T-helper 17 cell (primary cell): Measurements from ENCODE around the gene SGPL1. TPM values are rescaled to one million over a fixed set of nuclear protein-coding genes. Genes with fewer than 3 reads are reported as not detected.

Source experiments
- ATAC-seq: fragments of 150-1000 bp; cut with Tn5 transposase; 2 replicates; pipeline ENCODE4 v1.10.0; 2021; ENCODE audit warnings: mild to moderate bottlenecking, moderate library complexity
- DNase-seq, 3 donors: peaks; one replicate each; pipeline versions ENCODE4 v3.0.0 to v3.0.0-alpha.2; 2020 to 2021
- H3K9me3 ChIP-seq: one replicate; pipeline ENCODE4 v1.7.0; 2013; ENCODE audit warnings: low read length, mild to moderate bottlenecking; ENCODE audit not compliant: control insufficient read depth, poor library complexity, severe bottlenecking
- H3K27ac Mint-ChIP-seq: one replicate; pipeline ENCODE4 v1.8.0; 2022; ENCODE audit warnings: mild to moderate bottlenecking, moderate library complexity, mixed read lengths
- H3K27me3 Mint-ChIP-seq: one replicate; pipeline ENCODE4 v1.8.0; 2022; ENCODE audit warnings: mixed read lengths
- H3K36me3 Mint-ChIP-seq: one replicate; pipeline ENCODE4 v1.8.0; 2022; ENCODE audit warnings: low read depth, mixed read lengths
- H3K4me1 Mint-ChIP-seq: one replicate; pipeline ENCODE4 v1.8.0; 2022; ENCODE audit warnings: mild to moderate bottlenecking, mixed read lengths
- H3K4me3 Mint-ChIP-seq: one replicate; pipeline ENCODE4 v1.8.0; 2022; ENCODE audit warnings: mild to moderate bottlenecking, moderate library complexity, mixed read lengths
- total RNA-seq, 4 donors: library from RNA in 2 of 4; stranded (reverse) in 2 of 4; gene quantifications; one replicate each; pipeline ENCODE4 v1.2.3 and lab custom pipeline; 2022 to 2026

The SGPL1 gene
- total RNA-seq, 2 donors from 2014 or later: 21.5 to 22.8 TPM

DNA sequence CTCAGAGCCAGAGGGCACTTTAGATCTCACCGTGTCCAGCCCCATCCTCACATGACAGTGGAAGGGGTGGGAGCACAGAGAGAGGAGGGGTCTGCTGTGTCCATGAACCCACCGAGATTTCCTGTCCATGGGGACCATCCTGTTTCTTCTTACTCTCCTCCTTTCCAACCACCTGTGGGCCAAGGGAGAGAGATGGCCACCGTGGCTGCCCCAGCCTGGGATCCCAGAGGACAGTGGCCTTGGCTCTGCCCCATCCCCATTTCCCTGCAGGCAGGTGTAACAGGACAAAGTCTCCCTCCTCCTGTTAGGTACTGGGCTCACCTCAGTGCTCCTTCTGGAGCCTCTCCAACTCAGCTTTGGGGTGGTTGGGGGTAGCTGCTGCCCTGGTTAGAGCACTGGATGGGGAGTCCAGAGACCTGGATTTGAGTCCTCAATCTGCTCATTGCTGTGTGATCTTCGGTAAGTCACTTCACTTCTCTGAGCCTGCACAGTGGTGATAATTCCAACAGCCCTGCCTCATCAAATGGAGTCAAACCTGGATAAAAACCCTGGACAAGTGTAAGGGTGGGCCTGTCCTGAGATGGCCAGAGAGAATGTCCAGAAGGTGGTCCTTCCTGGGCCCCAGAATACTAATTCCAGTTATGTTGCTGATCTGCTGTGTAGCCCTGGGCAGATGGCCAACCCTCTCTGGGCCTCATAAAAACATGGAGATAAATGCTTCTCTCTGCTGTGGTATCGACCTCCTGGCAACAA is 90.5 kb downstream of the SGPL1 start:
- peaks cover 2% of the 10 kb centered on the region for H3K4me1 Mint-ChIP-seq
- DNase-seq (no peak), ATAC-seq (no peak)
- no peaks in the 10 kb centered on the region for H3K9me3 ChIP-seq
- peaks cover 3% of the 10 kb centered on the region for H3K36me3 Mint-ChIP-seq
- H3K4me3 Mint-ChIP-seq: no peak overlapping the region
- H3K27ac Mint-ChIP-seq: no peak overlapping the region
- peaks cover 42% of the 10 kb centered on the region for H3K27me3 Mint-ChIP-seq

DNA sequence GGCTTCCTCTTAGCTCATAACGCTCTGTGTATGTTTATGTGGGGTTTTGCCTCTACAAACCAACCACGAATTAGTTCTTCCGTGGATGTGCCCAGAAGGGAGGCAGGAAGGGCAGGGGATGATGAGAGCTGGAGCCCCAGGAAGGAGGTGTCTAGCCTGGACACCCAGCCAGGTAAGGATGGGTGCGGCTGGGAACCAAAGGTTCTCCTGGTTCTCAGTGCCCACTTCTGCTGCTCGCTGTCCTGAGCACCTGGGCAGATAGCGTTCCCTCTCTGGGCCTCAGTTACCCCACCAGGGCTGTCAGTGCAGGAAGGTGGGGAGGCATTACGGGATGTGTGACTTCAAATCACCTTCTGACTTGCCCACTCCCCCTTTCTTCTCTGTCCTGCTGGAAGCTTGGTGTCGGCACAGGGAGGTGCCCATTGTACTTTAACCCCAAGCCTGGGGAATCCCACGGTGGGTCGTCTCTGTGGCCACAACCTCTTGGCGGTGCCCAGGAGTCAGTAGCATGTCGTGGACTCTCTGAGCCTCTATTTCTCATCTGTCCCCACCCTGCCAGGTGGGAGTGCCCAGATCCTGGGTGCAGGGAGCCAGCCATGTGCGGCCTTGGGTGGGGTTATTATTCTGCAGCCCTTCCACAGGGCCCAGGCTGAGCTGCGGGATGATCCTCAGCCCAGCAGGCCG is 91.3 kb downstream of the SGPL1 start:
- Mint-ChIP-seq H3K4me3 (no peak overlapping the region), H3K4me1 (peaks cover 2% of the 10 kb centered on the region), H3K27ac (no peak overlapping the region), H3K36me3 (peaks cover 3% of the 10 kb centered on the region), H3K27me3 (peaks cover 37% of the 10 kb centered on the region)
- H3K9me3 ChIP-seq: no peaks in the 10 kb centered on the region
- DNase-seq (no peak), ATAC-seq (no peak)

DNA sequence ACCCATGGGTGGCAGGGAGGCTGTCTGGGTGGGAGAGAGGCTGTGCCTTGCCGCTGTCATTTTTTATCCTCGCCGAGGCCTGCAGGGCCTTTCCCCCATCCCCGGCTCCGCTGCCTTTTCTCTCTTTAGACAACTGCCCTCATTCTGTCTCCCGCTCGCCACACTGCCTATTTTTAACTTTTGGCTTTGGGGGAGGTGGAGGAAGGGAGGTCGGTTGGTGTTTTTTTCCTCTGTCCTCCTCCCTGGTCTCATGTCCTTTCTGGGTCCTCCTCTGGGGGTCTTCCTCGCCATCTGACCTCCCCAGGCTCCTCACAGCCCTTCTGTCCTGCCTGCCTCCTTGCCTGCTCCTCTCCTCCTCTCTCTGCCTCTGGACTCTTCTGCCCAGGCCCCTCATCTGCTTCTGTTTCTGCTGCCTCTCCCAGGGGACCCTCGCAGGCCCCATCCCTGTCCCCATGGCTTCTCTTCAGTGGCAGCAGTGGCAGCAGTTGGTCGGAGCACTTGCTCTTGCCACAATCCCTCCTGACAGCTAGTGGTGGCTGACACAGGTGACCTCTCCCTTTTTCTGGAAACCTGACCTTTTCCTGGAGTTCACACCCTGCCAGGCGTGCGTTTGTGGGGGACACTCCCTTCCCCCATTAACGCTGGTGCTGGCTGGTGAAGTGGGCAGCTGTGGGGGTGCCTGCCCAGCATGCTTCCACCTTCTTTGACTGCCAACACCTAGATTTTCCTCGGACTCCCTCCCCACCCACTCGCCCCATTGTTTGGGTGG is 92.1 kb downstream of the SGPL1 start:
- no peaks in the 10 kb centered on the region for H3K9me3 ChIP-seq
- ATAC-seq (no peak), DNase-seq (no peak)
- Mint-ChIP-seq H3K27ac (no peak overlapping the region), H3K36me3 (peaks cover 3% of the 10 kb centered on the region), H3K4me3 (no peak overlapping the region), H3K27me3 (peaks cover 37% of the 10 kb centered on the region), H3K4me1 (peaks cover 2% of the 10 kb centered on the region)

DNA sequence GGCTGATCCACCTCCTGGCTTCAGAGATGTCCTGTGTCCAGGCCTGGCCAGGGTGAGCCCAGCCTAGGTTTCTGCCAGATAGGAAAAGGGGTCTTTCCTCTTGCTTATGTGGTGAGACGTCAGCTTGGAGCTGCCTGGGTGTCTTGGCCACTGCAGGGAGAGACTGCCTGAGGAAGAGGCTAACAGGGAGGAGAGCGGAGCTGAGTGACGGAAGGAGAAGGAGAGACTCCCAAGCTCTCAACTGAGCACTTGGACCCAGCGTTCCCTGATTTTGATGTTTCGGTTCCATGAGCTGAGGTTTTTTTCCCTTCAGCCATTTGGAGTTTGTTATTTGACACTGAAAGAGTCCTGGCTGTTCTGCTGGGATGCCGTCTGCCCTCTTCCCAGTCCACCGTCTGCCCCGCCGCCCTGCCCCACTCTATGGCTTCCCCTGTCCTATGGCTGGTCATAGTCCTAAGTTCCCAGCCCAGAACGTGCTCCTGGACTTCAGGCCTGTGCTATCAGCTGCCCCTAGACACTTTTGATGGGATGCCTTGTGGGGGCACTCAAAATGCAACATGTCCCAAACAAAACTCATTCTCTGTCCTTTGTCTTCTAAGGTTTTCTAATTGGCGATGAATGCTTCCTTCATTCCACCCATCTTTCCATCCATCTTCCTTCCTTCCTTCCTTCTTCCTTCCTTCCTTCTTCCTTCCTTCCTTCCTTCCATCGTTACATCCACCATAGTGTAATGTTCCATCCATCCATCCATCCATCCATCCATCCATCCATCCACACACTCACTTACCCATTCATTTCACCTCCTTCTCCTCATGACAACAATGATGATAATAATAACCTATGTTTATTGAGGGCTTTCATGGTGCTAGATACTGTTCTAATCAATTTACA is 92.9 kb downstream of the SGPL1 start:
- H3K36me3 Mint-ChIP-seq: peaks cover 3% of the 10 kb centered on the region
- H3K27ac Mint-ChIP-seq: no peak overlapping the region
- H3K9me3 ChIP-seq: no peaks in the 10 kb centered on the region
- ATAC-seq: no peak
- H3K4me3 Mint-ChIP-seq: no peak overlapping the region
- no peaks in the 10 kb centered on the region for H3K4me1 Mint-ChIP-seq
- peaks cover 31% of the 10 kb centered on the region for H3K27me3 Mint-ChIP-seq
- no peak for DNase-seq

DNA sequence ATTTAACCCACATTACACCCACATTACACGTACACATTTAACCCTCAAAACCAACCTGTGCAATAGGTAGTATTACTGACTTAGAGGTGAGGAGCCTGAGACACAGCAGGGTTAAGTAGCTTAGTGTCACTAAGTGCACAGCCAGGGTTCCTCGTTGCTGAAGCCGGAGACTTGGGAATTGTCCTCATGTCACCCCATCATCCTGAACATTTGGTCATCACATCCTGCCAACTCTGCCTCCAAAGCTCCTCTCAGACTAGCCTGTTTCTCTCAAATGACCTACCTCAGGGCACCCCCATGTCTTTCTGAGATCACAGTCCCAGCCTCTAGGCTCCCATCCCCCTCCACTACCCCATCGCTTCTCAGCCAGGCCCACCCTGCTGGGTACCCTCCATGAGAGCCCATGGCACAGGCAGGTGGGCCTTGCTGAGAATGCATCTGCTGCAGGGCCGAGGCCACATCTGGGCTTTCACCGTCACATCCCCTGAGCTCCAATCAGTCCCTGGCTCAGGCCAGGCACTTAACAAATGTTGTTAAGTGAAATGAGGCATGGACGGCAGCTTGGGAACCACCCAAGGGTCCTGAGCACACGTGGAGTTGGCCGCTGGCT is 93.7 kb downstream of the SGPL1 start:
- H3K4me3 Mint-ChIP-seq: no peak overlapping the region
- no peak for DNase-seq
- H3K9me3 ChIP-seq: no peaks in the 10 kb centered on the region
- H3K27ac Mint-ChIP-seq: no peak overlapping the region
- no peaks in the 10 kb centered on the region for H3K4me1 Mint-ChIP-seq
- peaks cover 36% of the 10 kb centered on the region for H3K27me3 Mint-ChIP-seq
- peaks cover 3% of the 10 kb centered on the region for H3K36me3 Mint-ChIP-seq
- no peak for ATAC-seq

DNA sequence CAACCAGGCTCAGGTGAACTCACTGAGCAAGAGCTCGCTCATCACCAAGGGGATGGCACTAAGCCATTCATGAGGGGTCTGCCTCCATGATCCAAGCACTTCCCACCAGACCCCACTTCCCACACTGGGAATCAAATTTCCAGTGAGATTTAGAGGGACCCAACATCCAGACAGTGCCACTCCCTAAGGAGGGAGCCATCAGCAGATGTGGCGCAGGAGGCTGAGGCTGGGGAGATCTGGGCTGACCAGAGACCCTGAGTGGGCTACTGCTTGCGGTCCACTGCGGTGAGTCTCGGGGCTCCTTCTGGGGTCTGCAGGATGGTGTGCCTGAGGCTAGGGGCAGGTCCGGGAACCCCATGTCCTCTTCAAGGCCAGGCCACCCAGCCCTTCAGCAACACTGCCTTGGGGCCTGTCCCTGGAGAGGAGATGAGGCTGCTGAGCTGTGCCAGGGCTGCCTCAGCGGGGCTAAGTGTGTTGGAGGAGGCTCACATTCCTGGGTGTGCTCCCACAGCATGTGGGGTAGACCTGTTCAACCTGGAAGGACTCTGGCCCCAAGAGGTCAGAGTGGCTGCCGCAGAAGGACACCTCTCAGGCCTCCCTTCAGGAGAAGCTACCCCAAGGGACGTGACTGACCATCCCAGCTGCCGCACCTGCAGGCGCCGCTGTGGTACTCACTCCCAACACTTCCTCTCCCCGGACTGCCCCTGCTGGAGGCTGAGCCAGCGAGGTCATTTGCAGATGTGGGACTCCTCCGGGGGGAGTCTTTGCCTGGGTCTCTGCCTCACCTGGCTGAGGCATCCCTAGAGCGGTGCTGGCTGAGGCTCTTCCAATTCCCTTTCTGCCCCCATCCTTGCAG is 95.0 kb downstream of the SGPL1 start:
- peaks cover 47% of the 10 kb centered on the region for H3K27me3 Mint-ChIP-seq
- no peak for DNase-seq
- H3K4me1 Mint-ChIP-seq: no peaks in the 10 kb centered on the region
- ATAC-seq: no peak
- no peaks in the 10 kb centered on the region for H3K9me3 ChIP-seq
- peaks cover 3% of the 10 kb centered on the region for H3K36me3 Mint-ChIP-seq
- H3K4me3 Mint-ChIP-seq: no peak overlapping the region
- H3K27ac Mint-ChIP-seq: no peak overlapping the region

DNA sequence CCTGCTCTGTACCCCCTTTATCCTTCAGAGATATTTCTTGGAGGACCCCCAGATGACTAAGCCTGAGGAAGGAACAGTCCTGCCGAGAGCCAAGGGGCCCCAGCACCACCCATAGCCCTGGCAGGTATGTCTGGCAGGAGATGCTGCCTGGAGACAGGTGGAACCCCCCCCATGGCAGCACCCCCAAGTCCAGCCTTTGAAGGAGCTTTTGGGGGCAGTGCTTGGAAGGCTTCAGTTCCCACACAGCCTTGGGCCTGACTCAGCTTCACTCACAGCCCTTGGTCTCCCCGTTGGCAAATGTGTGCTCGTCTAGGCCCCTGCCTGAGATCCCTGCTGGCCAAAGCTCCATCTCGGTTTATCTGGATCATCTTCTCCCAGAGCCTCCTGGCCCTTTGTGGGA is 95.6 kb downstream of the SGPL1 start:
- peaks cover 3% of the 10 kb centered on the region for H3K36me3 Mint-ChIP-seq
- DNase-seq: no peak
- no peak for ATAC-seq
- H3K4me1 Mint-ChIP-seq: no peaks in the 10 kb centered on the region
- peaks cover 51% of the 10 kb centered on the region for H3K27me3 Mint-ChIP-seq
- no peak overlapping the region for H3K4me3 Mint-ChIP-seq
- no peak overlapping the region for H3K27ac Mint-ChIP-seq
- H3K9me3 ChIP-seq: no peaks in the 10 kb centered on the region

DNA sequence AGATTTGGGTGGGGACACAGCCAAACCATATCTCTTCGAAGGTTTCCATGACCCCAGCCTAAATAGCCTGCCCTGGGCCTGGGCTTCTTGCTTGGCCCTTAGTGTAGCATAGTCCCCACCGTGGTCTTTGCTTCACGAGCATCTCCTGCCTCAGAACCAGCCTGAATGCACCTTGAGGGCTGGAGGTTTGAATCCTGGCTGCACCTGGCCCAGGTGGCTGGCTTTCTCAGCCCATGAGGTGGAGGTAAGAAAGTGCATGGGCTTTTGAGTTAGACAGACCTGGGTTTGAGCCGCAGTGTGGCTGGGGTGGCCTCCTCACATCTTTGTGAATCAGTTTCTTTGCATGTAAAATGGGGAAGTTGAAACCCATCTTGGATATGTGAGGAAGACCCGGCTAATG is 96.8 kb downstream of the SGPL1 start:
- Mint-ChIP-seq H3K4me3 (no peak overlapping the region), H3K4me1 (no peaks in the 10 kb centered on the region), H3K27ac (no peak overlapping the region), H3K27me3 (peaks cover 42% of the 10 kb centered on the region), H3K36me3 (peaks cover 3% of the 10 kb centered on the region)
- no peak for DNase-seq
- no peak for ATAC-seq
- no peaks in the 10 kb centered on the region for H3K9me3 ChIP-seq

DNA sequence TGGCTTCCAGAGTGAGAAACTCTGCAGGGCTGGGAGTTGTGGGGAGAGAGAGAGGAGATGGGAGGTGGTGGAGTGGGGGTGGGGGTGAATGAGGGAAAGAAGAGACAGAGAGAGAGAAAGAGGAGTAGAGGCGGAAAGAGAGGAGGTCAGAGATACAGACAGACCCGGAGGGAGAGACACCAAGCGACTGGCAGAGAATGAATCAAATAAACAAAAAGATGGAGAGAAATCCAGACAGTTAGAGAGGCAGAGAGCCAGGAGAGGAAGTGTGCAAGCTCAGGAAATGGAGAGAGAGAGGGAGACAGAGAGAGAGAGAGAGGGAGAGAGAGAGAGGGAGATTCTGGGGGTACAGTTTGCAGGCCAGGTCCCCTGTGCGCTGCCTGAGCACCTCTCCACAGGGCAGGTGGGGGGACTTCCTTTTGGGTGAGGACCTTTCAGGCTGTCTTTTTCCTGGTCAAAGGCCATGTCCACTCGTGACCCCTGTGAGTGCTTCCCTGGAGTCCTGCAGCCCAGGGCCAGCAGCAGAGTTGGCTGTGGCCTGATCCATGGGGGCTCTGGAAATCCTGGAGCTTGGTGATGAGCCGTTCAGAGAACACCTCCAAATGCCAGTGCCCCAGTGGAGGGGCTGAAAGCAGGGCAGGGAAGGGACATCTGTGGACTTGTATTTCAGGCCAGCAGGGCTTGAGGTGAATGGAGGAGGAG is 97.6 kb downstream of the SGPL1 start:
- H3K36me3 Mint-ChIP-seq: peaks cover 3% of the 10 kb centered on the region
- H3K4me1 Mint-ChIP-seq: no peaks in the 10 kb centered on the region
- no peak for DNase-seq
- peaks cover 34% of the 10 kb centered on the region for H3K27me3 Mint-ChIP-seq
- no peak overlapping the region for H3K4me3 Mint-ChIP-seq
- ATAC-seq: no peak
- no peak overlapping the region for H3K27ac Mint-ChIP-seq
- H3K9me3 ChIP-seq: no peaks in the 10 kb centered on the region

DNA sequence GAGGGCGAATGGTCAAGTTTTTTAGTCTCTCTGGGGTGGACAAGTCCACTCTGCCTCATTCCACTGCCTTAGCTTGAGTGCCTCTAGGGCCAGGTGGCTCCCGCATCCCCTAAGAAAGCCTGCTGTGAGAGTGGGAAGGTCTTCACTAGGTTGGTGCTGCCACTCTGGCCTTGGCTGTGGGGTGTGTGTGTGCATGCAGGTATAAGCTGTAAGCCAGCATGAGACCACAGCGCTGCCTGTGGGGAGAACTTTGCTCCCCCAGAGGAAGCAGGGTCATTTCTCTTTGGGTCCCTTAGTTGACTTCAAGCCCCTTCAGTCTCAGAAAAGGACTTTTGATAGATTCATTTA is 98.1 kb downstream of the SGPL1 start:
- no peaks in the 10 kb centered on the region for H3K9me3 ChIP-seq
- H3K27ac Mint-ChIP-seq: no peak overlapping the region
- H3K36me3 Mint-ChIP-seq: peaks cover under 1% of the 10 kb centered on the region
- DNase-seq: no peak
- peaks cover 33% of the 10 kb centered on the region for H3K27me3 Mint-ChIP-seq
- H3K4me1 Mint-ChIP-seq: no peaks in the 10 kb centered on the region
- no peak for ATAC-seq
- no peak overlapping the region for H3K4me3 Mint-ChIP-seq

DNA sequence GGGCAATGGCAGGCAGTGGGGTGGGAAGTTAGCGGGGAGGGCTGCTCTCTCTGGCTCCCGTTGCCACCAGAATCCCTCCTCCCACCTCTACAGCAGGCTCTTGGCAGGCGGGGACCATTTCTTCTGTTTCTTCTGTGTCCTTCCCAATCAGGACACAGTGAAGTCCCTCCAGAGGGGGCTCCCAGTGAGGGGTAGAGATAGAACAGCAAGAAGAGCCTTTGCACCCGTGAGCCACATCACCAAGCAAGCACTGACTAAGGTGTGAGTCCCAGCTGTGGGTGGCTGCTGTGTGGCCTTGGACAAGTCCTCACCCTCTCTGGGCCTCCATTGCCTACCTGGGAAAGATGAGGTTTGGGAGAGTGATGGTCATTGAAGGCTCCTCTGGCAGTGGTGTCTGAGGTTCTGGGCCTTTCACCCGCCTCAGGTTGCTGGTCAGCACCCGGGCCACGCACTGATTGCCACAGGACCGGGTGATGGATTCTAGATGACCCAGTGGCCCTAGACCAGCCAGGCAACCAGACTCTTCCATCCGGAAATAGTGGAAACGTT is 98.6 kb downstream of the SGPL1 start:
- DNase-seq: peak in 1 of 3 donors; percentile 0
- ATAC-seq: no peak
- no peaks in the 10 kb centered on the region for H3K4me1 Mint-ChIP-seq
- H3K4me3 Mint-ChIP-seq: no peak overlapping the region
- H3K27ac Mint-ChIP-seq: no peak overlapping the region
- H3K36me3 Mint-ChIP-seq: no peaks in the 10 kb centered on the region
- H3K9me3 ChIP-seq: no peaks in the 10 kb centered on the region
- peaks cover 32% of the 10 kb centered on the region for H3K27me3 Mint-ChIP-seq
